ENCODE data around the gene CSHL1.
"Not testable (repeated sequence)": the region's sequence is repeated elsewhere in the genome, so short reads cannot be mapped to it uniquely, and the experiment has no call there.

The CSHL1 gene

GRCh38 chr17:63917646-63918045 lies 6.6 kb upstream of the CSHL1 start:
- H3K36me3 ChIP-seq (replicated peaks), result no peaks in the 10 kb centered on the region
- in situ Hi-C loops (cut with HindIII; ENCODE audit: low pct_ligation_motif_present, low sequenced_read_pairs), result no loop called here

GRCh38 chr17:63917206-63917605 lies 6.1 kb upstream of the CSHL1 start:
- H3K27me3 ChIP-seq (replicated peaks); in situ Hi-C loops (cut with HindIII; ENCODE audit: low pct_ligation_motif_present, low sequenced_read_pairs); H3K4me3 ChIP-seq (ENCODE audit: low read depth, low read length); DNase-seq; H3K27ac ChIP-seq; H3K36me3 ChIP-seq (replicated peaks): not testable (repeated sequence)

More at GRCh38 chr17:63917646-63918045, 6.6 kb upstream of the CSHL1 start:
- Histone ChIP-seq H3K27me3 (replicated peaks) (peaks cover 3% of the 10 kb centered on the region), H3K27ac (no peak overlapping the region), H3K4me3 (ENCODE audit: low read depth, low read length) (no peak overlapping the region)
- no peak for DNase-seq
- TF ChIP-seq CTCF (IDR thresholded peaks at IDR 0.05; ENCODE audit: low read depth, low read length, missing control alignments), result no peak

GRCh38 chr17:63916566-63917185 lies 5.6 kb upstream of the CSHL1 start:
- in situ Hi-C loops (cut with HindIII; ENCODE audit: low pct_ligation_motif_present, low sequenced_read_pairs), result no loop called here
- Histone ChIP-seq H3K27ac (no peak overlapping the region), H3K36me3 (replicated peaks) (no peaks in the 10 kb centered on the region), H3K27me3 (replicated peaks) (peaks cover 3% of the 10 kb centered on the region), H3K4me3 (ENCODE audit: low read depth, low read length) (no peak overlapping the region)
- DNase-seq, result no peak
- no peak for TF ChIP-seq CTCF (IDR thresholded peaks at IDR 0.05; ENCODE audit: low read depth, low read length, missing control alignments)

GRCh38 chr17:63915753-63916152 lies 4.7 kb upstream of the CSHL1 start:
- DNase-seq; in situ Hi-C loops (cut with HindIII; ENCODE audit: low pct_ligation_motif_present, low sequenced_read_pairs); H3K4me3 ChIP-seq (ENCODE audit: low read depth, low read length); H3K27me3 ChIP-seq (replicated peaks); H3K27ac ChIP-seq; H3K36me3 ChIP-seq (replicated peaks): not testable (repeated sequence)

- in situ Hi-C loops (cut with HindIII; ENCODE audit: low pct_ligation_motif_present, low sequenced_read_pairs), result no loop called here
- Histone ChIP-seq H3K27ac (no peak overlapping the region), H3K36me3 (replicated peaks) (no peaks in the 10 kb centered on the region), H3K27me3 (replicated peaks) (peaks cover 9% of the 10 kb centered on the region), H3K4me3 (ENCODE audit: low read depth, low read length) (no peak overlapping the region)
- TF ChIP-seq CTCF (IDR thresholded peaks at IDR 0.05; ENCODE audit: low read depth, low read length, missing control alignments), result no peak
- DNase-seq, result no peak
Measured at GRCh38 chr17:63914471-63914870, 3.4 kb upstream of the CSHL1 start.

GRCh38 chr17:63911657-63912100 lies 621 bp upstream of the CSHL1 start:
- H3K27ac ChIP-seq, result no peak overlapping the region
- H3K27me3 ChIP-seq (replicated peaks), result peaks cover 6% of the 10 kb centered on the region
- H3K4me3 ChIP-seq (ENCODE audit: low read depth, low read length), result no peak overlapping the region
- DNase-seq, result peak; percentile 24
- no peaks in the 10 kb centered on the region for H3K36me3 ChIP-seq (replicated peaks)
- peak; percentile 76 for TF ChIP-seq CTCF (IDR thresholded peaks at IDR 0.05; ENCODE audit: low read depth, low read length, missing control alignments)
- in situ Hi-C loops (cut with HindIII; ENCODE audit: low pct_ligation_motif_present, low sequenced_read_pairs), result no loop called here

- Histone ChIP-seq H3K36me3 (replicated peaks) (no peaks in the 10 kb centered on the region), H3K27ac (no peak overlapping the region), H3K4me3 (ENCODE audit: low read depth, low read length) (no peak overlapping the region), H3K27me3 (replicated peaks) (peaks cover 6% of the 10 kb centered on the region)
- no peak for DNase-seq
- in situ Hi-C loops (cut with HindIII; ENCODE audit: low pct_ligation_motif_present, low sequenced_read_pairs), result no loop called here
- TF ChIP-seq CTCF (IDR thresholded peaks at IDR 0.05; ENCODE audit: low read depth, low read length, missing control alignments), result no peak
Measured at GRCh38 chr17:63910096-63910495, 962 bp downstream of the CSHL1 start.

- H3K27me3 ChIP-seq (replicated peaks); H3K4me3 ChIP-seq (ENCODE audit: low read depth, low read length); DNase-seq; H3K36me3 ChIP-seq (replicated peaks); H3K27ac ChIP-seq; in situ Hi-C loops (cut with HindIII; ENCODE audit: low pct_ligation_motif_present, low sequenced_read_pairs): not testable (repeated sequence)
Measured at GRCh38 chr17:63909586-63909985, 1.5 kb downstream of the CSHL1 start.
